GM19438 (cell line): ENCODE data around the gene KSR2.
"Not testable (repeated sequence)": the region's sequence is repeated elsewhere in the genome, so short reads cannot be mapped to it uniquely, and the experiment has no call there.

Experiments
- ATAC-seq: cut with Tn5 transposase; IDR thresholded peaks from one replicate; pipeline ENCODE4 v1.9.1; 2021; ENCODE audit warnings: low read depth; ENCODE audit not compliant: unreplicated experiment

Gene KSR2

GRCh38 chr12:117968826-117969659, at the start of gene KSR2:
TSS of gene KSR2 (minus strand) at chr12:117968990. CDS start at chr12:117968255, 735 bp downstream.
- ATAC-seq = peak; percentile 71

- ATAC-seq = no peak
These were observed 49.1 kb upstream of the KSR2 start for GRCh38 chr12:118017926-118018325.

- peak; percentile 98 for ATAC-seq
These were observed 47.9 kb upstream of the KSR2 start, which contains the start of gene RFC5 for GRCh38 chr12:118016424-118017264. TSS of gene RFC5 (plus strand) at chr12:118016703. CDS start at chr12:118016828, 125 bp downstream.

GRCh38 chr12:118015944-118016343, 47.2 kb upstream of the KSR2 start:
- no peak for ATAC-seq

GRCh38 chr12:118015306-118015705, 46.5 kb upstream of the KSR2 start:
- ATAC-seq = no peak

GRCh38 chr12:118013283-118013682, 44.5 kb upstream of the KSR2 start:
- ATAC-seq = no peak

- ATAC-seq = no peak
These were observed 43.2 kb upstream of the KSR2 start for GRCh38 chr12:118011961-118012360.

- ATAC-seq = no peak
These were observed 42.6 kb upstream of the KSR2 start for GRCh38 chr12:118011377-118011776.

GRCh38 chr12:118010903-118011302, 42.1 kb upstream of the KSR2 start:
- ATAC-seq = no peak

- not testable (repeated sequence) for ATAC-seq
These were observed 31.0 kb upstream of the KSR2 start for GRCh38 chr12:117999806-118000205.

GRCh38 chr12:117998719-117999118, 29.9 kb upstream of the KSR2 start:
- no peak for ATAC-seq

- no peak for ATAC-seq
These were observed 26.0 kb upstream of the KSR2 start for GRCh38 chr12:117994551-117995438.

GRCh38 chr12:117986705-117987469, 18.1 kb upstream of the KSR2 start:
- ATAC-seq = no peak

- no peak for ATAC-seq
These were observed 16.4 kb upstream of the KSR2 start for GRCh38 chr12:117985182-117985581.

- ATAC-seq = no peak
These were observed 12.5 kb upstream of the KSR2 start for GRCh38 chr12:117981267-117981666.

GRCh38 chr12:117980616-117981015, 11.8 kb upstream of the KSR2 start:
- ATAC-seq = no peak

GRCh38 chr12:117977373-117977772, 8.6 kb upstream of the KSR2 start:
- ATAC-seq = no peak

GRCh38 chr12:117975006-117975405, 6.2 kb upstream of the KSR2 start:
- ATAC-seq = no peak

- ATAC-seq = no peak
These were observed 3.5 kb upstream of the KSR2 start for GRCh38 chr12:117972301-117972700.

GRCh38 chr12:117970334-117970733, 1.5 kb upstream of the KSR2 start:
- ATAC-seq = no peak
